Subcutaneous abdominal adipose tissue (tissue), 5 donors: ENCODE data around the gene AFAP1.

Source experiments
- H3K27ac ChIP-seq: one replicate; pipeline ENCODE4 v1.7.0; 2013; ENCODE audit warnings: low read depth, mild to moderate bottlenecking, inconsistent platforms, low read length, moderate library complexity
- H3K27me3 ChIP-seq, 5 donors: one replicate each; pipeline ENCODE4 v1.7.0; 2013; ENCODE audit warnings: low read length in 5 of 5, inconsistent platforms in 1 of 5; ENCODE audit not compliant: control insufficient read depth in 5 of 5, insufficient read depth in 4 of 5
- H3K36me3 ChIP-seq, 5 donors: one replicate each; pipeline ENCODE4 v1.7.0; 2013; ENCODE audit warnings: low read length in 5 of 5; ENCODE audit not compliant: control insufficient read depth in 5 of 5, insufficient read depth in 5 of 5
- H3K4me1 ChIP-seq, 5 donors: one replicate each; pipeline ENCODE4 v1.7.0; 2013; ENCODE audit warnings: low read length in 5 of 5, mild to moderate bottlenecking in 3 of 5, moderate library complexity in 1 of 5; ENCODE audit not compliant: control insufficient read depth in 5 of 5, insufficient read depth in 5 of 5
- H3K4me3 ChIP-seq, 5 donors: one replicate each; pipeline ENCODE4 v1.7.0; 2013; ENCODE audit warnings: low read length in 5 of 5, low read depth in 1 of 5
- H3K9ac ChIP-seq, 5 donors: one replicate each; pipeline ENCODE4 v1.7.0; 2013; ENCODE audit warnings: low read length in 5 of 5, mild to moderate bottlenecking in 4 of 5, moderate library complexity in 3 of 5
- H3K9me3 ChIP-seq, 5 donors: one replicate each; pipeline ENCODE4 v1.7.0; 2013; ENCODE audit warnings: low read length in 5 of 5; ENCODE audit not compliant: control insufficient read depth in 5 of 5
- donor health status: healthy.
- donor health status: healthy.
- donor health status: healthy.
- donor health status: healthy.
- donor health status: healthy.

Gene AFAP1

GRCh38 chr4:7811536-7812191 is 128.0 kb downstream of the AFAP1 start:
- Histone ChIP-seq H3K36me3 (peaks cover 0 to 29% (median 20%) of the 10 kb centered on the region in 5 donors), H3K4me3 (no peak overlapping the region), H3K4me1 (peaks cover 13 to 52% (median 47%) of the 10 kb centered on the region in 5 donors), H3K9me3 (no peaks in the 10 kb centered on the region), H3K27ac (no peak overlapping the region), H3K27me3 (no peaks in the 10 kb centered on the region), H3K9ac (peak overlapping the region in 1 of 5 donors; percentile 41)

- Histone ChIP-seq H3K27me3 (no peaks in the 10 kb centered on the region), H3K4me1 (peaks cover 17 to 59% (median 54%) of the 10 kb centered on the region in 5 donors), H3K9ac (no peak overlapping the region), H3K36me3 (peaks cover 0 to 26% (median 17%) of the 10 kb centered on the region in 5 donors), H3K9me3 (no peaks in the 10 kb centered on the region), H3K27ac (no peak overlapping the region), H3K4me3 (no peak overlapping the region)
Observed at GRCh38 chr4:7810783-7811535, 128.7 kb downstream of the AFAP1 start.

DNA sequence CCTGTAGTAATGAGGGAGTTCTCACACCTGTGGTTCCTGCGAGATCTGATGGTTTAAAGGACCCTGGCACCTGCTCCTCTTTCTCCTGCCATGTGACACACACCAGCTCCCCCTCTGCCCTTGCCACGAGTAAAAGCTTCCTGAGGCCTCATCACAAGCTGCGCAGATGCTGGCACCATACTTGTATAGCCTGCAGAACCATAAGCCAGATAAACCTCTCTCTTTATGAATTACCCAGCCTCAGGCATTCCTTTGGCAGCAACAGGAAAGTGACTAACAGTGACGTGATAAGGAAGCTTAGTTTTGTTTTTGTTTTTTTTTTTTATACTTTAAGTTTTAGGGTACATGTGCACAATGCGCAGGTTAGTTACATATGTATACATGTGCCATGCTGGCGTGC is 130.9 kb downstream of the AFAP1 start:
- Histone ChIP-seq H3K4me3 (no peak overlapping the region), H3K4me1 (peaks cover 23 to 72% (median 65%) of the 10 kb centered on the region in 5 donors), H3K27ac (peak overlapping the region; percentile 85), H3K27me3 (no peaks in the 10 kb centered on the region), H3K9ac (no peak overlapping the region), H3K9me3 (no peaks in the 10 kb centered on the region), H3K36me3 (peaks cover 0 to 7% (median 3%) of the 10 kb centered on the region in 5 donors)

DNA sequence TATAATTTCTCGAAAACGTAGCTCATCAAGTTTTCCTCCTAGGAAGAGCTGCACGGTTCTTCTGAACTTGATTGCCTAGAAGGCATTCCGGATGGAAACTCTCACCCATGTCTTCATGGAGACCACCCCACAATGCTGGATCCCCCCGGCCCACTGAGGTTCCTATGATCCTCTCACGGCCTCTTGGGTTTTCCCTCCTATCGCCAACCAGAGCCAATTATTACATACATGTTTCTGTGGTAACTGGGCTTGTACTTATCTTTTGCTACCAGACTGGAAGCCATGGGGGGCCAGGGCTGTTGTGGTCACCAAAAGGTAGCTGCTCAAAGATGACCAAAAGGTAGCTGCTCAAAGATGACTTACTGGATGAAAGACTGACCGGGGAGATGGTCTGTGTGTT is 131.5 kb downstream of the AFAP1 start:
- no peaks in the 10 kb centered on the region for H3K9me3 ChIP-seq
- H3K4me3 ChIP-seq: no peak overlapping the region
- peak overlapping the region in 1 of 5 donors; percentile 16 for H3K9ac ChIP-seq
- no peaks in the 10 kb centered on the region for H3K27me3 ChIP-seq
- H3K4me1 ChIP-seq: peaks cover 23 to 72% (median 65%) of the 10 kb centered on the region in 5 donors
- peaks cover 0 to 3% (median under 1%) of the 10 kb centered on the region in 5 donors for H3K36me3 ChIP-seq
- H3K27ac ChIP-seq: peak overlapping the region; percentile 85

DNA sequence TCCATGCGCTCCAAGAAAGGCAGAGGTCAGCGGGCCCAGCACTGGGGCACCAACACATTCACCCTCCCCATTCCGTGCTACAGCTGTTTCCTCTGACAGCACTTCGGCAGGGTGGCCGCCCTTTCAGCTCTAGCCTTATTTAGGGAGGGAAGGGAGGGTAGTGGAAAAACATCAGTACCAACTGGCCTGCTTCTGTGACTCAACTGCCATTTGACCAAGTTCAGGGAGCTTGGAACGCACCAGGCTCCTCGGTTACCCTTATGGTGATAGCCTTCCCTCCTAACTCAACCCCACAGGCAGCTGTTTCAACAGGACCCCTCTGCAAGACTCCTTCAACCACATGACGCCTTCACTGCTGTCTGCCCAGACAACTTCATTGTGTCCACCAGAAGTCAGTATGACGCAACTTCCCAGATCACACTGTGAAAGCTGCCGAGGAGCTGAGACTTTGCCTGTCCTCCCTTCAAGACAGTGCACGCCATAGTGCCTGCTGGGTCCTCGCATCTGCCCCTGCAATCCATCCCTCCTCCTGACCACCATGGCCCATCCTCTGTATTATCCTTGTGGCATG is 132.2 kb downstream of the AFAP1 start:
- H3K4me1 ChIP-seq: peaks cover 23 to 72% (median 65%) of the 10 kb centered on the region in 5 donors
- H3K27ac ChIP-seq: peak overlapping the region; percentile 85

GRCh38 chr4:7806338-7807090 is 133.1 kb downstream of the AFAP1 start:
- Histone ChIP-seq H3K4me1 (peaks cover 23 to 65% (median 61%) of the 10 kb centered on the region in 5 donors), H3K9ac (peak overlapping the region; percentile 8 to 62 (median 30)), H3K36me3 (peaks cover 0 to 3% (median 0%) of the 10 kb centered on the region in 5 donors), H3K27me3 (no peaks in the 10 kb centered on the region), H3K9me3 (no peaks in the 10 kb centered on the region), H3K4me3 (peak overlapping the region in 1 of 5 donors; percentile 31), H3K27ac (peak overlapping the region; percentile 85)

More for the DNA sequence above, 132.2 kb downstream of the AFAP1 start:
- H3K9me3 ChIP-seq: no peaks in the 10 kb centered on the region
- peak overlapping the region in 3 of 5 donors; percentile 8 to 25 (median 23) for H3K9ac ChIP-seq
- H3K27me3 ChIP-seq: no peaks in the 10 kb centered on the region
- peaks cover 0 to 3% (median 0%) of the 10 kb centered on the region in 5 donors for H3K36me3 ChIP-seq
- H3K4me3 ChIP-seq: no peak overlapping the region

DNA sequence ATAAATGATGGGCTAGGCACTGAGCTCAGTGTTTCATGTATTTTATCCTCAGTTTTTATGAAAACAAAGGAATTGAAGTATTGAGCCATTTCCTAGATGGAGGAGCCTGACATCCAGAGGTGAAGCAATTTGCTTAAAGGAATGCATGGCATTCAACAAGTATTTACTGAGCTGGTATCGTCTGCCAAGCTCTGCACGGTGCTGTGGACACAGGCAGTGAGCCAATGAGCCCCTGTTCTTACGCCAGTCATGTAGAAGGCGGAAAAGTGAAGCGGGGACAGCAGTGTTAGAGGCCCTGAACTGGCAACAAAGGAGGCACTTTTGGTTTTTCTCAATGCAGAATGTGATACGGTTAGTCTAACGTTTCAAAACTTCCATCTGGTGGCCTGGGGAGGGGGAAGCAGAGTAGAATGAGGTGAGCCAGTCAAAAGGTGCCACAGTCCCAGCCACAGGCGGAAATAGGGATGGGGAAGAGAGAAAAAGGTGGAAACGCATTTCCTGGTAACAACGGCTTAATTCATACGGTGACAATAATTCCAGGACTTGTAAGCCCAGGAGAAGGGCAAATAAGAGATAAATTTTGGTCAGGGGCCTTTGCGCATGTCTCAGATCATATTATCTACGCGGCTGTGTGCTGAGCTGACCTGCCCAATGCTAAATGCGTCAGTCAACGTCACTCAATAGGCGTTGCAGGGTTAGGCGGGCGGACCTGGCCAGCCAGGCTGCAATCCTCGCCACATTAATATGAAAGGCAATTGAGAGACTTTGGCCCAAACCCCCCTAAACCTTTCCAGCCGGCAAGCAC is 133.9 kb downstream of the AFAP1 start:
- Histone ChIP-seq H3K27ac (peak overlapping the region; percentile 85), H3K9me3 (no peaks in the 10 kb centered on the region), H3K36me3 (peaks cover 0 to 7% (median 3%) of the 10 kb centered on the region in 5 donors), H3K9ac (peak overlapping the region in 1 of 5 donors; percentile 32), H3K4me3 (peak overlapping the region in 1 of 5 donors; percentile 31), H3K4me1 (peaks cover 23 to 59% (median 56%) of the 10 kb centered on the region in 5 donors), H3K27me3 (no peaks in the 10 kb centered on the region)

GRCh38 chr4:7804756-7805385 is 134.8 kb downstream of the AFAP1 start:
- no peak overlapping the region for H3K4me3 ChIP-seq
- H3K27ac ChIP-seq: peak overlapping the region; percentile 50
- peaks cover 23 to 54% (median 50%) of the 10 kb centered on the region in 5 donors for H3K4me1 ChIP-seq
- H3K27me3 ChIP-seq: no peaks in the 10 kb centered on the region
- no peak overlapping the region for H3K9ac ChIP-seq
- peaks cover 3 to 13% (median 12%) of the 10 kb centered on the region in 5 donors for H3K36me3 ChIP-seq
- no peaks in the 10 kb centered on the region for H3K9me3 ChIP-seq
